Epithelial cell of proximal tubule (primary cell): ENCODE results near the gene ICA1L. TPM values are rescaled to one million over a fixed set of nuclear protein-coding genes. Genes with fewer than 3 reads are reported as not detected.

Source experiments
- DNase-seq: peaks from one replicate; pipeline ENCODE4 v3.0.0-alpha.2; 2011; ENCODE audit warnings: low read depth
- H3K4me3 ChIP-seq: 2 replicates; pipeline ENCODE4 v1.5.1; 2011; ENCODE audit warnings: low read depth, mild to moderate bottlenecking, low read length
- total RNA-seq: library from RNA; depleted of rRNA; stranded (reverse); fragments of >200 nt; gene quantifications from 2 replicates; pipeline ENCODE4 v1.2.3, GENCODE V29; 2015
- TF ChIP-seq, protein P1 (sequence below): conservative IDR thresholded peaks from 2 replicates; pipeline ENCODE4 v1.5.1; 2012; ENCODE audit warnings: low read depth, mild to moderate bottlenecking, low read length

The ICA1L gene
- total RNA-seq, 1 donor from 2014 or later, result 3.3 TPM

DNA sequence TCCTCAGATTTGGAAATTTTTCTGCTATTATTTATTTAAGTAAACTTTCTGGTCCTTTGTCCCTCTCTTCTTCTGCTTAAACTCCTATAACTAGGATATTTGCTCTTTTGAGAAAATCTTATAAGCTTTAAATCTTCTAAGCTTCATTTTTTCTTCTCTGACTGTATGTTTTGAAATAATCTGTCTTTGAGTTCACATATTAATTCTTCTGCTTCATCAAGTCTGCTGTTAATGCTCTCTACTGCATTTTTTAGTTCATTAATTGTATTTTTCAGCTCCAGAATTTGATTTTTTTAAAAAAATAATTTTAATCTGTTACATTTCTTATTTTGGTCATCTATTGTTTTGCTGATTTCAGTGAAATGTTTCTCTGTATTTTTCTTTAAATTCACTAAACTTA is 28.9 kb downstream of the ICA1L start:
- TF ChIP-seq, protein P1, sequence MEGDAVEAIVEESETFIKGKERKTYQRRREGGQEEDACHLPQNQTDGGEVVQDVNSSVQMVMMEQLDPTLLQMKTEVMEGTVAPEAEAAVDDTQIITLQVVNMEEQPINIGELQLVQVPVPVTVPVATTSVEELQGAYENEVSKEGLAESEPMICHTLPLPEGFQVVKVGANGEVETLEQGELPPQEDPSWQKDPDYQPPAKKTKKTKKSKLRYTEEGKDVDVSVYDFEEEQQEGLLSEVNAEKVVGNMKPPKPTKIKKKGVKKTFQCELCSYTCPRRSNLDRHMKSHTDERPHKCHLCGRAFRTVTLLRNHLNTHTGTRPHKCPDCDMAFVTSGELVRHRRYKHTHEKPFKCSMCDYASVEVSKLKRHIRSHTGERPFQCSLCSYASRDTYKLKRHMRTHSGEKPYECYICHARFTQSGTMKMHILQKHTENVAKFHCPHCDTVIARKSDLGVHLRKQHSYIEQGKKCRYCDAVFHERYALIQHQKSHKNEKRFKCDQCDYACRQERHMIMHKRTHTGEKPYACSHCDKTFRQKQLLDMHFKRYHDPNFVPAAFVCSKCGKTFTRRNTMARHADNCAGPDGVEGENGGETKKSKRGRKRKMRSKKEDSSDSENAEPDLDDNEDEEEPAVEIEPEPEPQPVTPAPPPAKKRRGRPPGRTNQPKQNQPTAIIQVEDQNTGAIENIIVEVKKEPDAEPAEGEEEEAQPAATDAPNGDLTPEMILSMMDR, result no peak
- no peak overlapping the region for H3K4me3 ChIP-seq
- DNase-seq, result no peak

GRCh38 chr2:202841090-202841867 is 30.3 kb downstream of the ICA1L start:
- TF ChIP-seq, protein P1, result no peak
- H3K4me3 ChIP-seq, result no peak overlapping the region
- DNase-seq, result no peak

DNA sequence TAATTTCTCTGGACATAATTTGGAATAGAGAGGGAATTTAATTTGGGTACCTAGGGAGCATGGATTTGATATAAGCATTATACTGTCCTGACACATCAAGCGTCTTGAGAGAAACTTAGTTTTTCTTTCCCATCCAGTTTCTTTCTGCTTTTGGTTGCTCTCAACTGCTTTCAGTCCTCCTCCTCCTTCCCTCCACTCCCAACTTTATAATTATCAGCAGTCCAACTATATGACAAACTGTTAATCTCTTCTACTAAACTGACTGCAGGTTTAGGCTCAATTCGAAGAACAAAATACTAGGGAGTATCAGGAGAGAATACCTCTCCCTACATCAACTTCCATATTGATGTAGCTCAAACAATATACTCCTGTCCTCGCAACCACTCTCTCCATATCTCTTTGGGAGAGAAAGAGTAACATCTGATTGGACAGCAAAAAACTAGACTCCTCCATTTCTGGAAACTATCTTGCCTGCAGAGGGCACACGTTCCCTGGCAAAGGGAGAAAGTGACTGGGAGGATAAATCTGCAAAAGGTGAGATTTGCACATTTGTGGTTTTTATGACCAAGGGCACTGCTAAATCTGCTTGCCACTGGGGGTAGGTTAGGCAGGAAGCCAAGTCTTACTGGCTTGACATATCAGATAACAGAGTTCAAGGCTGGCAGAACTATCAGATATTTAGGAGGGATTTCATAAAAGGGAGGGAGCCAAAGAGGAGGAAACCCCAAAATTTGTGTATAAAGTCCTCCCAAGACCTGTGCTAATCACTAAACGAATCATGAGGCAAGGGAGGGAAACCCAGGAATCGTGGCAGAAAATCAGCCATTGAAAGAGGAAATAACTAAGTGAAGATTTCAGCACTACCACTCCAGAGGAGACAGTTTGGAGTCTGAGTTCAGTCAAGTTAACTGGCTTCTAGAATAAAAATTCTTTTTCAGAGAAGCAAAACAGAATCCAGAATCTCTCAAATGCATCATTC is 40.0 kb downstream of the ICA1L start:
- peak; percentile 19 for DNase-seq
- no peak overlapping the region for H3K4me3 ChIP-seq
- TF ChIP-seq, protein P1, result peak; percentile 88

DNA sequence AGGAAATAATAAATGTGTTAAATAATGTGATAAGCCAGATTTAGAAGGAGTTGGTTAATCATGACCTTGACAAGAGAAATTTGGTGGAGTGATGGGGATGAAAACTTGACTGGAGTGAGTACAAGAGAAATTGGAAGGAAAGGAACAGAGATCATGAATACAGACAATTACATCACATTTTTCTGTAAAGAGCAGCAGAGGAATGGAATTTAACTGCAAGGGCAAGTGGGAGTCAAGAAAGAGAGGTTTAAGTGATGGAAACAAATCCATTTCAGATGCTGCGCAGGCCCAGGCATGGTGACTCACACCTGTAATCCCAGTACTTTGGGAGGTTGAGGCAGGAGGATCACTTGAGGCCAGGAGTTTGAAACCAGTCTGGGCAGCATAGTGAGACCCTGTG is 46.7 kb downstream of the ICA1L start:
- no peak for DNase-seq
- TF ChIP-seq, protein P1, result no peak
- H3K4me3 ChIP-seq, result no peak overlapping the region

DNA sequence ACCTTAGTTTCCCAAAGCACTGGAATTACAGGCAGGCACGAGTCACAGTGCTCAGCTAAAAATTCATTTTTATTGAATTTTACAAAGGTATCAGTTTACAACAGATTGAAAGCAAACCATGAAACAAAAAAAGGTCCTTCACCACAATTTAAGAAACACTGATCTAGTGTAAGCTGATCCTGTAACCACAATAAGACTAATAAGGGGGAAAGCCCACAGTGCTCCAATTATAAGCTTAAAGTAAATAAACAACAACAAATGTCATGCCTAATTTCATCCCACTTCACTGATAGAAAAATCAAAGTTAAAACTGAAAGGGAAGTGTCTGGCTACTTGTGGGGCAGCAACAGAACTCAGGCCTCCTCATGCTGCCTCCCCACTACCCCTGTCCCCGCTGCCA is 49.2 kb downstream of the ICA1L start:
- H3K4me3 ChIP-seq, result no peak overlapping the region
- TF ChIP-seq, protein P1, result no peak
- DNase-seq, result no peak

DNA sequence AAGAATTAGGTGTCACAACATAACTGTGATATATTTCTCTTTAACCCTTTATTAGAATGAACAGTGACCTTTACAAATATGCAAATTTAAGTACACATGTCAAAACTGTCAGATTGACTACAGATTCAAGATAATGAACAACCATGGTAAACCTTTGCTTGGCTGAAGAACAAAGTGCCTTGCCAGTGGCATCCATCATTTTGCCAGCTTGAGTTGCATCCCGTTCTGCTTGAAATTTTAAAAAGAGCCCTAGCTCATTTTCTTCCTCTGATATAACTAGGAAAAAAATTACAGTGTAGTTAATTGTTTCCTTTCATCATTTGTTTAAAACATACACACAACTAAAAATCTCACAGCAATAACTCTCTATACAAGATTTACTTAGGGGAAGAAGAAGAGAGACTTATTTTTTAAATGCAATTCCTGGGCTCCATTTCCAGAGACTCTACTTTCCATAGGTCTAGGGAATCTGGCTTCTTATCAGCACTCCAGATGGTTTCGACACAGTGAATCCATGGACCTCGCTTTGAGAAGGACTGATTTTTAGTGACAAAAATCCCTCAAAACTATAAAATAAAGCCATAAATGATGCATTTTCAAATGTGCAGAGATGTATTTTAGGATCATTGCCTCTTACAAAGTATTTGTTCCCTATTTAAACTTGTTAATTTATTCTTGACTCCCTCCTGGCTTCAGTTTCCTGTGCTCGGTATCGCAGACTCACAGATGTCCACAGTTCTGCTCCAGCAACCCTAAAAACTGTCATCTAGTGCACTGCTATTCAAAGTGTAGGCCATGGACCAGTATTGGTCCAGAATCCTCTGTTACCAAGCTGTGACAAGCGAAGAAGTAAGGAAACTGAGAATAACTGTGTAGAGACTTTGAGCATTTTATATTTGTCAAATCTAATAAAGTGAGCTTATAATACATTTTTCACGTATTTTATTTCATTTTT is 50.1 kb downstream of the ICA1L start:
- TF ChIP-seq, protein P1, result no peak
- no peak overlapping the region for H3K4me3 ChIP-seq
- no peak for DNase-seq
